ENCODE data around the gene MMP20. TPM values are rescaled to one million over a fixed set of nuclear protein-coding genes. Genes with fewer than 3 reads are reported as not detected.
"Not testable (repeated sequence)": the region's sequence is repeated elsewhere in the genome, so short reads cannot be mapped to it uniquely, and the experiment has no call there.

The MMP20 gene, protein sequence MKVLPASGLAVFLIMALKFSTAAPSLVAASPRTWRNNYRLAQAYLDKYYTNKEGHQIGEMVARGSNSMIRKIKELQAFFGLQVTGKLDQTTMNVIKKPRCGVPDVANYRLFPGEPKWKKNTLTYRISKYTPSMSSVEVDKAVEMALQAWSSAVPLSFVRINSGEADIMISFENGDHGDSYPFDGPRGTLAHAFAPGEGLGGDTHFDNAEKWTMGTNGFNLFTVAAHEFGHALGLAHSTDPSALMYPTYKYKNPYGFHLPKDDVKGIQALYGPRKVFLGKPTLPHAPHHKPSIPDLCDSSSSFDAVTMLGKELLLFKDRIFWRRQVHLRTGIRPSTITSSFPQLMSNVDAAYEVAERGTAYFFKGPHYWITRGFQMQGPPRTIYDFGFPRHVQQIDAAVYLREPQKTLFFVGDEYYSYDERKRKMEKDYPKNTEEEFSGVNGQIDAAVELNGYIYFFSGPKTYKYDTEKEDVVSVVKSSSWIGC
- not detected for total RNA-seq (ENCODE audit: insufficient read depth, low replicate concordance)

GRCh38 chr11:102625177-102625576 lies at the start of gene MMP20:
Gene MMP20 (minus strand): TSS chr11:102625332. CDS start chr11:102625319, 13 bp downstream.
- DNase-seq (ENCODE audit: low spot score) = no peak

DNA sequence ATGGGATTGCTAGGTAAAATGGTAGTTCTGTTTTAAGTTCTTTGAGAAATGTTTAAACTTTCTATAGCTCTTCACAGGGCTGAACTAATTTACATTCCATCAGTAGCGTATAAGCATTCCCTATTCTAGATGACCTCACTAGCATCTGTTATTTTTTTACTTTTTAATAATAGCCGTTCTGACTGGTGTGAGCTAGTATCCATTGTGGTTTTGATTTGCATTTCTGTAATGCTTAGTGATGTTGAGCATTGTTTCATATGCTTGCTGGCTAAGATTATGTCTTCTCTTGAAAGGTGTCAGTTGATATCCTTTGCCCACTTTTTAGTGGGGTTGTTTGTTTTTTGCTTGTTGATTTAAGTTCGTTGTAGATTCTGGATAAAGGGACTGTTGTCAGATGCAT lies 44.5 kb upstream of the MMP20 start:
- DNase-seq (ENCODE audit: low spot score) = no peak

DNA sequence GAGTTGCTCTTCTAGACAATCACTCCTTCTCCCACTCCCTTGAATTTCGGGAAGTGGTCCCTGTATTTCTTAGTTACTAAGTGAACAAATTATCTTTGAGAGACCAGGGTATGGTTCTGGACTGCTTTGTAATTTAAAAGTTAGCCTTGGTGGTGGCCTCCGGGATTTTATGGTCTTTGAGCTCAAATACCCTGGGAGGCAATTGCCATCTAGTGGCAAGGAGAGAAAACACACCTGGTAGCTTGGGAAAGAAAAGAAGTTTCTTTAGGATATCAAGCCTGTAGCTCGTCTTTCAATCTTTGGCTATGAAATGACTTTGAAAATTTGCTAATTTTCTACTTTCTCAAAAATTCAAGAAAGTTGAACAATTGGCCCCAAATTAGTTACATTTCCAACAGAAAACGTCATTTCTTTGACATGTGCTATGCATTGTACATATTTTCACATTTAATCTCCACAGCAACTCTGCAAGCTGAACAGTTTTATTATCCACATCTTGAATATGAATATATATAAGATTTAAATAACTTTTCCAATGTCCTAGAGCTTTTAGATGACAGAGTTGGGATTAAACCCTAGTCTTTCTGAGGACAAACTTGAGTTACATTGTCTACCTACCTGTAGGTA lies 41.3 kb upstream of the MMP20 start:
- DNase-seq (ENCODE audit: low spot score) = peak; percentile 62

DNA sequence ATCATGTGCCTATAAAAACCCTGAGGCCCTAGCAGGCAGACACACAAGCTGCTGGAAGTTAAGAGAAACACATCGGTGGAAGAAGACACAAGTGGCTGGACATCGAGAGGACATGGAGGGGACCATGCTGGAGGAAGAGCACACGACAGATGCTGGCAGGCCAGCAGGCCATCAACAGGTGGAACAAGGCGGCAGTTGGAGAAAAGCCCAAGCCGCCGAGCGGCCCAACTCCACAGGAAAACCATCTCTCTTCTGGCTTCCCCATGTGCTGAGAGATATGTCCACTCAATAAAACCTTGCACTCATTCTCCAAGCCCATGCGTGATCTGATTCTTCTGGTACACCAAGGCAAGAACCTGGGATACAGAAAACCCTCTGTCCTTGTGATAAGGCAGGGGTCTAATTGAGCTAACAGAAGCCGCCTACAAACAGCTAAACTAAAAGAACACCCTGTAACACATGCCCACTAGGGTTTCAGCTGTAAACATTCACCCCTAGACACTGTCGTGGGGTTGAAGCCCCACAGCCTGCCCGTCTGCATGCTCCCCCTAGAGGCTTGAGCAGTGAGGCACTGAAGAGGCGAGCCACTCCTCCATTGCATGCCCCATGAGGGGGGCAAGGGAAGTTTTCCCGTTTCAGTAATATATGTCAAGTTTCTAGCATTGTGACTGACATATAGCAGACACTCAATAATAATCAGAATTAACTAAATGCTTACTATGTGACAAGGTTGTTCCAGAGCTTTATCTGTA lies 39.0 kb upstream of the MMP20 start:
- no peak for DNase-seq (ENCODE audit: low spot score)

- DNase-seq (ENCODE audit: low spot score) = no peak
Measured at GRCh38 chr11:102662607-102663006, 37.5 kb upstream of the MMP20 start.

GRCh38 chr11:102661040-102661439 lies 35.9 kb upstream of the MMP20 start:
- DNase-seq (ENCODE audit: low spot score) = no peak

- DNase-seq (ENCODE audit: low spot score) = no peak
Measured at GRCh38 chr11:102656528-102656927, 31.4 kb upstream of the MMP20 start.

DNA sequence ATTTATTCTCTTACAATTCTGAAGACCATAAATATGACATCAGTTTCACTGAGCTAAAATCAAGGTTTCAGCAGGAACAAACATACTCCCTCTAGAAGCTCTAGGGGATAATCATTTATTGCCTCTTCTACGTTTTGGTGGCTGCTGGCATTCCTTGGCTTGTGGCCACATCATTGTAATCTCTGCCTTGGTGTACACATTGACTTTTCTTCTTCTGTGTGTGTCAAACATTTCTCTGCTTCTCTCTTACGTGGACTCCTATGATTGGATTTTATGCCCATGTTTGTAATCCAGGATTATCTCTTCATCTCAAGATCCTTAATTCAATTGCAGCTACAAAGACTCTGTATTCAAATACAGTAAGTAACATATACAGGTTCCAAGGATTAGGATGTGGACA lies 30.4 kb upstream of the MMP20 start:
- DNase-seq (ENCODE audit: low spot score) = no peak

GRCh38 chr11:102654761-102655160 lies 29.6 kb upstream of the MMP20 start:
- no peak for DNase-seq (ENCODE audit: low spot score)

- no peak for DNase-seq (ENCODE audit: low spot score)
Measured at GRCh38 chr11:102653744-102654291, 28.7 kb upstream of the MMP20 start.

- DNase-seq (ENCODE audit: low spot score) = no peak
Measured at GRCh38 chr11:102647430-102647829, 22.3 kb upstream of the MMP20 start.

DNA sequence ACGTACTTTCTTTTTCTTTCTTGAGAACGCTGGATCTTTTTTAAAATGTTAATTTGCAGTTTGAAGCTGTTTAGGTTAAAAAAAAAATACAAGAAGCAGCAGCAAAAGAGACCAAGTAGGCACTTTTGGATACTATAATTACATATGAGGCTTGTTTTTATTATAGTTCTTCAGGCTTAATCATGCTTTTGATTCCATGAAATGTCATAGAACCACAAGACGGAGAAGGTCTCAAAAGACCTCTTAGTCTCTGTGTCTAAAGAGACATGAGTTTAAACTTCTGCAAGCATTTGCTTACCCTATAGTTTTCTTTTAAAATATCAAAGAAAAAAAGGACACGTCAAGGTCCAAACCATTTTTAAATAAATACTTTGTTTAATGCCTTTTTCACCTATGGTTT lies 18.8 kb upstream of the MMP20 start:
- no peak for DNase-seq (ENCODE audit: low spot score)

GRCh38 chr11:102640946-102641345 lies 15.8 kb upstream of the MMP20 start:
- no peak for DNase-seq (ENCODE audit: low spot score)

DNA sequence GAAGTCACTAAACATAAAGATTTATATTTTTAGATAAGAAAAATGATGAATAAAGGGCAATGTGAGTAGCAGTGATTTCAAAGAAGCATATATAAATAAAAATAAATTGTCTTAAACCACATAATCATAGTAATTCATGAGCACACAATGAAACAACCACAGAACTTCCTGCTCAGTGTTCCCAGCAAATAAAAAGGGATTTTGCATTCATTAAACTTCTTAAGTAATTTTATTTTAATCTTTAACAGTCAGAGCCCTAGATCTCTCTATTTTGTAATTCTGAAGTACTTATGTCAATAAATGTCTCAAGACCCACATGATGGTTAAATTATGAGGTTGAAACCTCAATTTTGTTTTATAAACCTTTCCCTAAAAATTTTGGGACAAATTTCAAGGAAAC lies 14.5 kb upstream of the MMP20 start:
- DNase-seq (ENCODE audit: low spot score) = no peak

GRCh38 chr11:102637731-102638130 lies 12.6 kb upstream of the MMP20 start:
- peak; percentile 1 for DNase-seq (ENCODE audit: low spot score)

GRCh38 chr11:102633385-102634026 lies 8.4 kb upstream of the MMP20 start:
- DNase-seq (ENCODE audit: low spot score) = no peak

DNA sequence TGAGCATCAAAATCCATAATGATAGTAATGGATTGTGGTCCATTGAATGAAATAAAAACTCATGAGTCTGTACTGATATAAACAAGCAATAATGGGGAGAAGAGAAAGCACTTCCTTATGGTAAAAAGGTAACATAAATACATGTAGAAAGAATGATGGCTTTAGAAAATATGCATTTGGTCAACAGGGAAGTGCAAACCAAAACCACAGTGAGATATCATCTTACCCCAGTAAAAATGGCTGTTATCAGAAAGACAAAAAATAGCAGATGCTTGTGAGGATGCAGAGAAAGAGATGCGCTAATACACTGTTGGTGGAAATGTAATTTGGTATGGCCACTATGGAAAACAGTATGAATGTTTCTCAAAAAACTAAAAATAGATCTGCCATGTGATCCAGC lies 6.9 kb upstream of the MMP20 start:
- no peak for DNase-seq (ENCODE audit: low spot score)

- DNase-seq (ENCODE audit: low spot score) = no peak
Measured at GRCh38 chr11:102630598-102631448, 5.7 kb upstream of the MMP20 start.

DNA sequence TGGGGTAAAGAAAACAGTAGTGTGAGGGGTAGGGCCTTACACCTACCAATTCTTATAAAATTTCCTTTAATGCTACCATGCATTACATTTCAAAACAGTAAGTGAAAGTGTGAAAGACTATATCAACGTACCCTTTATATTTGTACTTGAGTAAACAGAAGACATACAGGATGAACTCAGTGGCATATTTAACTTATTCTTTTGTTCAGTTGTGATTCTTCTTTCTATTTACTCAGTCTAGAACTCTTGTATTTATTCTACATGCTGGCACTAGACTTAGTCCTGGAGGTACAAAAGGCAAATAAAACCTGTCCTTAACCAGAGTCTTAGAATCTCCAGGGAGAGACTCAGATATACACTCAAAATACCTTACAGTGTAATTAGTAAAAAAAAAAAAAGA lies 4.8 kb upstream of the MMP20 start:
- DNase-seq (ENCODE audit: low spot score) = not testable (repeated sequence)

DNA sequence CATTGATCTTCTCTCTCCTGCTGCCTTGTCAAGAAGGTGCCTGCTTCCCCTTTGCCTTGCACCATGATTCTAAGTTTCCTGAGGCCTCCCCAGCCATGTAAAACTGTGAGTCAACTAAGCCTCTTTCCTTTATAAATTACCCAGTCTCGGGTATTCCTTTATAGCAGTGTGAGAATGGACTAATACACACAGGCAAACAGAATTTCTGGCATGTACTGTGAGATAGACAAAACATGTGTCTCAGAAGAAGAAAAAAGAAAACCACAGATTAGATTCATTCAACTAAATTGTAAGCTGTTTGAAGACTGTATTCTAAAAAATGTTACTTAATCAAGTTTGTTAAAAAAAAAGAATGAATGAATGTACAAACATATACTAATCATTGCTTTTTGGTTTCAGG lies 1.5 kb upstream of the MMP20 start:
- no peak for DNase-seq (ENCODE audit: low spot score)

DNA sequence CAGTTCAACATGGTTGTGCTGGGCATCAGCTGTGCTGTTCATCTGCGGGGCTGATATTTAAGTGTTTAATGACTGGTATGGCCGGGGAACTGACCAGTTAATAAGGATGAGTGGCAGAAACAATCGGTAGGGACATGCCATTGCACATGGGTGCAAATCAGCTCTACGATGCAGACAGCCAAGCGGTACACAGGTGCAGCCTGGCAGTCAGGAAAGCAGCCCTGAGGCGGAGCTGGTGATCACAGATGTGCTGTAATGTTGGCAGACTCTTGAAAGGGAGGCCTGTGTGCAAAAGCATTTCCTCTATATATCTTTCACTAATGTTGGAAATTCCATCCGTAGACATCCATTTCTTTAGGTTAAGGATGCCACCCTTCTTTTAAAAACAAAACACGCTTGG lies 1.1 kb downstream of the MMP20 start:
- no peak for DNase-seq (ENCODE audit: low spot score)

All from umbilical cord (tissue), 2 donors.